Measurements from ENCODE around the gene PLEKHA8.
"Not testable (repeated sequence)": the region's sequence is repeated elsewhere in the genome, so short reads cannot be mapped to it uniquely, and the experiment has no call there.

Gene PLEKHA8

DNA sequence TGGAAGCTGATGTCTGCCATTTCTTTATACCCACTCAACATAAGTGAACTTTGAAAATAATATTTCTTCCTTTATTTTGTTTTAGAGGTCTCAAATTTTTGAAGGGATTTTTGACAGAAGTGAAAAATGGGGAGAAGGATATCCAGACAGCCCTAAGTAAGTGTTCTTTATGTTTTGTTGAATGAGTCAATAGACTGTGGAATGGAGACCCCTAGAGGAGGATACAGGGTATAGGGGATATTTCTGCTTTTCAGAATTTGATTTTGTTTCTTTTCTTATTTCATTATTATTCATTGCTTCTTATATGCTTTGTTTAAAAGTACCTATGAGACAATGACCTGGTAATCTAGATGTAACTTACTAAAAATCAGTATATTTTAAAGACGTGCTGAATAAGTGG lies 34.4 kb downstream of the PLEKHA8 start:
- no peak for DNase-seq (ENCODE audit: low read depth in 2 of 2)

DNA sequence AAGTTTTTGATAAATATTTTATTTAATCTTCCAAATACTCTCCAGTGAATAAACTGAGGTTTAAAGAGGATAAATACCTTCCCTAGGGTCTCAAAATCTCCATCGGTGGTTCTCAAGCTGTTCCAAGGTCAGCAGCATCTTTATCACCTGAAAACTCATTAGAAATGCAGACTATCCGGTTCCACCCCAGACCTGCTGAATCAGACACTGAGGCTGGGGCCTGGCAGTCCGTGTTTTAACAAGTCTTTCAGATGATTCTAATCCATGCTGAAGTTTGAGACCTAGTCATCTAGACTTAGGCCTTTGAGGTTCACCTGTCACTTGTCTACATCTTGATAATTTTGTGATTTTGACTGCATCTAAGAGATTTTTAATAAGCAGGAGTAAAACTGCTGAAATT lies 37.5 kb downstream of the PLEKHA8 start:
- no peak for DNase-seq (ENCODE audit: low read depth in 2 of 2)

DNA sequence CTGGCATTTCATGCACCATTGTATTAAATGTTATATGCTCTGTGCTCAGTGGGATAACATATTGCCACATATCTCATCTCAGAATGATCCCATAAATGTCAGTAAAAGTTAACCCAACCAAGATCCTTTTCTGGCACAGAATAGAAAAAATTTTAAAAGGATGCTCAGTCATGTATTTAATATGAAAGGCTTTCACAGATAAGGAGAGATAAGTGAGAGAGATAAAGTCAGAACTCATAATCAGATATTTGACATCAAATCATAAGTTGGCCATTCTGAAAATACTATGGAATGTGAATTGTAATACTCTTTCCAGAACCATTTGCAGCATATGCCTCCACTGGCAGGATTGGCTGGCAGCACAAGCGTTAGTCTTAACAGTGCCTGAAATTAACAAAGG lies 38.5 kb downstream of the PLEKHA8 start:
- DNase-seq (ENCODE audit: low read depth in 2 of 2) = no peak

DNA sequence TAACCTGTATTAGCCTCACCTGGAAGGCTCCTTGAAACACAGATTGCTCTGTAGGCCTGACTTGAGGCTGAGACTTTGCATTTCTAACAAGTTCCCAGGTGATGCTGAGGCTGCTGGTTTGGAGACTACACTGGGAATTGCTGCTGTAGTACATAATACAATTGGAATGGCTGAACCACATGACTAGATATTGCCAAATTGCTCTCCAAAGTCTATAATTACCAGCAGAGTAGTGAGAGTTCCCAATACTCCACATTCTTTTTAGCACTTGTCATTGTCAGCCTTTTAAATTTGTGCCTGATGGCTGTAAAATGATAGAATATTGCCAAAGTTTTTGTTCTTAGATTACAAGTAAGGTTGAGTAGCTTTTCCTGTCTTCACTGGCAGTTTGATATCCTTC lies 39.9 kb downstream of the PLEKHA8 start:
- no peak for DNase-seq (ENCODE audit: low read depth in 2 of 2)

DNA sequence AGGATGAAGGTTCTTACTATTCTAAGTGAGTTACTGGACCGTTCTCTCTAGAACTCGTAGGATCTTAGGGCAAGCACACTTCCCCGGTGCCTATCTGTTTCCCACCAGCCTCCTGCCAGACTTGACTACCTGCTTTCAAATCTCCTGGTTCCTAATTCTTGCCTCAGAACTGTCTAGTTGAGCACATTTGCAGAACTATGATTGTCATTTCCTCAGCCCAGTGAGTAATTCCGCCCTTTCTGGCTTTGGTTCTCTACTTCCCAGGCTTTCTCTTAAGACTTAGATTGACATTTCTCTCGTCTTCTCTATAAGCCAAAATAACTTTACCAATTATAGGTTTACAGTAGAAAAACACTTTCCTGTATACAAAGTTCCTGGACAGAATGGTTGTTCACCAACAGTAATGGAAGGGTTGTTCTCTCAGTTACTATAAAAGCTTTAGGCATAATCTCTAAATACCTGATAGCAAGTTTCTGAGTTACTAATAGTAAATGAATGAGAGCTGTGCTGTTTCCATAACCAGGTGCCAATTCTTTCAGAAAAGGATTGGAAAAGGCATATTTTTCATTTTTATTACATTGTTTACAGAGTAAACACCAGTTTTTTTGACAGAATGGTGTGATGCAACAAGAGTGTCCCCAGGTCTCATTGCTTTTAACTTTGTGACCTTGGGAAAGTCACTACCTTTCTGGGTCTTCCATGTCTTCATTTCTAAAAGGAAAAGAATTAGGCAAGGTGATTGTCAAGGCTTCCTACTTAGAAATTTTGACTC lies 41.1 kb downstream of the PLEKHA8 start:
- no peak for DNase-seq (ENCODE audit: low read depth in 2 of 2)

DNA sequence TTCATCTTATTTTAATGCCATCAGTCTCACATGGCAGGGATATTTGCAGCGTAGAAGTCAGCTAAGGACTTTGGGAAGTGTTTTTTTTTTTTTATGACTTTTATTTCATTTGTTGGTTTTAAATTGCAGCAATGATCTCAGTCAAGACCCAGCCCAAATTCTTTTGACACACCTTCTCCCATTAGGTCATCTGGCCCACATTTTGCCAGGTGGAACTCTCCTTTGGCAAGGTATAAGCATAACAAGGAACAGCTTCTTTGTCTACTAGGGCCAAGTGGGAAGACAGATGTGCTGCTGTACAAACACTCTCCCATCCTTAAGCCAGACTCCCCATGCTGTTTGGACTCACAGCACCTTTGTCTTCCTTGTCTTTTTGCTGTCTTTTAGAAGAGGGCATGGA lies 41.8 kb downstream of the PLEKHA8 start:
- DNase-seq (ENCODE audit: low read depth in 2 of 2) = no peak

DNA sequence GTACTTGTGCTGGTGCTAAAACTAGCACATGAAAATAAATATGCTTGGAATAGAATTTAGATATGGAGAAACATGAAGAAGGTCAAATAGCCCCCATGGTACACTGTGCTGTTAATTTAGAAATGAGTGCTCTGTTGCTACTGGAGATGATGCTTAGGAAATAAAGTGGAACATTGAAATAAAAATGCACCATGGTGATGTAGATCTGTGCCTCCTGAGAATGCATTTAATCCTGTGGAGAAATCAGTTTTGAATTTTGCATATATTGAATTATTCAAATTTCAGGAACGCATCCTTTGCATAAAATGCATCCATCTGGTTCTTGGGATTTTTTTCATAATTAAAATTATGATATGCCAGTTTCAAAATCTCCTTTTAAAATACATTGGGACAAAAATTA lies 44.5 kb downstream of the PLEKHA8 start:
- DNase-seq (ENCODE audit: low read depth in 2 of 2) = no peak

DNA sequence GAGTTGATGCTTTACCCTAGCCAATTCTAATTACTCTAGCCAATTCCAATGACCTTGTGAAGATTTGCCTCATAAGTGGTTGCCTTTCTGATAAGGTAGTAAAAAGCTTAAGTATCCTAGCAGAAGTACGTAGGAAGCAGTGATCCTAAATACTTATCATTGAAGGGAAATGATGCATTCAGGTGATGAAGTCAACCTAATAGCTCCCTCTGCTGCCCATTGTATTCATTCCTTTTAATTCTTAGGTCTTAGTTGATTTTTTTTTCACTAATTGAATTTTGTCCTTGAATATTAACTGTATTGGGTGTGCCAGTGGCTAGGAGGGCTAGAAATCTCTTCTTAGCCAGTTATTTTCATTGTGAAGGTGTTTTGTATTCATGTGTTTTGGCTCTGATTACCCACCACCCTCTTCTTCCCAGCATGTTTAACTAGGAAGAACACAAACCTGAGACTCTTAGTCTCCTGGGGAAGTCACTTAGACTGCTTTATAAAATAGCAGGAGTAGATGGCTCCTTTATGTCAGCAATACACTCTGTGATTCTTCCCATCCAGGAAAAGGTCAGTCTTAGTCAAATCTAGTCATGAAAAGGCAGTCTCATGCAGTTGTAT lies 46.3 kb downstream of the PLEKHA8 start:
- no peak for DNase-seq (ENCODE audit: low read depth in 2 of 2)

DNA sequence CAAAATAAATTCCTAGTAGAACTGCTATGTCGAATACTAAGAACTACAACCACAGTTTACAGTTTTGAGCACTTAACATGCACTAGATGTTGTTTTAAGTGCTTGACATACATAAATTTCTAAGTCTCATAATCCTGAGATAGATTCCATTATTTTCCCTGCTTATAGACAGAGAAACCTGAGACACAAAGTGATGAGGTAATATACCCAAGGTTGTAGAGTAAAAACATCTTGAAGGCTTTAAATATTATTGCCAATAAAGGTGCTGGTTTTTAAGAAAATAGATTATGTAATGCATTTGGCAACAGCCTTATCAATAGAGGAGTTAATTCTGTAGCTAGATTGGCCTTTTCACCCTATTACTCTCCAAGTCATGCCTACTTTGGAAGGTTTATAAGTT lies 48.2 kb downstream of the PLEKHA8 start:
- no peak for DNase-seq (ENCODE audit: low read depth in 2 of 2)

DNA sequence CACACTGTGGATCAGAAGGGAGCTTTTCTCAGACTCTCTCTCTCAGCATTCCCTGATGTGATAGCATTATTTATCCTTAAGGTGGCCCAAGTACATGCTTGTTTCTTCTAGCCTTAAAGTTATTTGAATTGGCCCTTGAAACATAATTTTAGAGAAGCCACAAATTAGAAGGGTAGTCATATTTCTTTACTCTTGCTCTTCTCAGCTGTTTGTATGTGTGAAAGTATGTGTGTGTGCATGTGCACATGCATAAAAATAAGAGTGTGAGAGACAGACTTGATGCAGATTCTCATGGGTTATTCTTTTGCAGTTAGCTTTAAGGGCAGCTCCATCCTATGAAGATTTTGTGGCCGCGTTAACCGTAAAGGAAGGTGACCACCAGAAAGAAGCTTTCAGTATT lies 50.1 kb downstream of the PLEKHA8 start:
- no peak for DNase-seq (ENCODE audit: low read depth in 2 of 2)

DNA sequence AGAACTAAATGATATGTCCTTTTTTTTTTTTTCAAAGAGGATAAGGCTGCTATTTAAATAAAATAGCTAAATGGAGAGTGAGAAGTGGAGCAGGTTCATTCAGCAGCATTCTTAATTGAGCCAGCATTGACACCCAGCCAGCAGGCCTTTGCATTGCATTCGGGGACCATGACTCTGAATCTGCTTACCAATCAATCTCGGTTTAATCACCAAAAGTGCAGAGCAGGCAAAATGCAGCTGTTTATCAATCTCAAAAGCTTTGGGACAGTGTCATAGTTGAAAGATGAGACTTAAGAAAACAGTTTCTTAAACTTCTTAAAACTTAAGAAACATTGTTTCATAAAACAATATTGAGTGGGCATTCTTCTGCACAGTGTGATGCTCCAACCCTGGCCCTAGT lies 51.7 kb downstream of the PLEKHA8 start:
- no peak for DNase-seq (ENCODE audit: low read depth in 2 of 2)

DNA sequence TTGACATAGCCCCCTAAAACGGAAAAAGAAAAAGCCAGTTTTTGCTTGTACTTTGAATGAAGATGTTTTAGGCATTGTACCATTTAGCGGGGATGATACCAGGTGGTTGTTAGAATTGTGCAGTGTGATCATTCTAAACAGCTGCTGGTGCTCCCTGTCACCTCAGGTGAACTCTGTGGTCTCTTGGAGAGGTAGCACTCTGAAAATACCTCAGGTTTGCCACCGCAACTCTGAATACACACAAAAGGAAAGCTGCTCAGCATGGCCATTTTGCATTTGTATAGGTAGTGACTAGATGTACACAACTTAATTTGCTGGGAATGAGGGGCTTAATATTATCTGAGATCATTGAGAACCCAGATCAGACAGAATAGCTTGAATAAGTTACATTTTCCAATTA lies 52.6 kb downstream of the PLEKHA8 start:
- no peak for DNase-seq (ENCODE audit: low read depth in 2 of 2)

DNA sequence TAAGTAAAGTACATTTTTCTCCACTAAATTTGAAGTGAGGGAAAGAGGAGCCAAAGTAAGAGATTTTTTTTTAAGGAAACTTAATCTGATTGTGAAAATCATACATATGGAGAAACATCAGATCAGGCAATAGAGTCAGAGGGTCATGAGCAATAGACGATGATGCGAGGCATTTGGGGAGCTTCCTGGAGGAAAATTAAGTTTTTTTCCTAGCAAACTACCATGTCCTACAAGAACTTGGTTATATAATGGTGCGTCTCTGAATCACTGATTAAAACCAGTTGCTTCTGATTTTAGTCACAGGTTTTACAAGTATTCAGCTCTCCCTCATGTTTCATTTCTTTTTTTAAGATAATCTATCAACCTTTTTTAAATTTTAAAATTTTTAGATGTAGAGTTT lies 54.5 kb downstream of the PLEKHA8 start:
- no peak for DNase-seq (ENCODE audit: low read depth in 2 of 2)

DNA sequence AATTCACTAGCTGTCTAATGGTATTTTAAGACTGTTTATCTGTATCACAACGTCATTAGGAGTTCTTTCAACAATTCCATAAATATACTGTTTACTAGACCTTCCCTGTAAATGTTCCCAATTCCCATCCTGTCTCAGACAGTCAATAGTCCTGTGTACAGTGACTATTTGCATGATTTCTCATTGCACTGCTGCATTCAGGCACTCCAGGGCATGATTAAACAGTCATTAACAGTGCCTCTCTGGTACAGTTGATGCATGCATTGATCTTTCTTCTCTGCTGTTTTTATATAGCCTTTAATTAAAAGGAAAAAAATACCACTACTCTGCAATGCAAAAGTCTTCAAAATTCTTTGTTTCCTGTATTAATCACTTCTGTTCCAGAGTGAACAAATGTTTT lies 55.1 kb downstream of the PLEKHA8 start:
- no peak for DNase-seq (ENCODE audit: low read depth in 2 of 2)

DNA sequence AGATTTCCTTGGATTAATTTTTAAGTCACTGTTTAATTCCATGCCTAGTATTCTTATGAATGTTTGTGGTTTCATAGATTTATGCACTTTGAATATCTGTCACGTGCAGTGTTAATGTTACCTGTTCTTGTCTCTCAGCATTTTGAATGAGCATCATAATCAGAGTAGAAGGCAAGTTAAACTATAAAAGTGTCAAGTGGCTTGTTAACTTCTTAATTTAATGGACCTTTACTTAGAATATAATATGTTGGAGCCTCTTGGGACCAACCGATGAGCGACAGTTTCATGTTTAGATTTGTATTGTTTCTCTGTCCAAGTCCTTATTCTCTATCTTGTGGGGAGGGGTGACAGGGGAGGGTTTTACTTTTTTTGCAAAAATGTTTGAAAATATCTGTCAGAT lies 56.0 kb downstream of the PLEKHA8 start:
- no peak for DNase-seq (ENCODE audit: low read depth in 2 of 2)

DNA sequence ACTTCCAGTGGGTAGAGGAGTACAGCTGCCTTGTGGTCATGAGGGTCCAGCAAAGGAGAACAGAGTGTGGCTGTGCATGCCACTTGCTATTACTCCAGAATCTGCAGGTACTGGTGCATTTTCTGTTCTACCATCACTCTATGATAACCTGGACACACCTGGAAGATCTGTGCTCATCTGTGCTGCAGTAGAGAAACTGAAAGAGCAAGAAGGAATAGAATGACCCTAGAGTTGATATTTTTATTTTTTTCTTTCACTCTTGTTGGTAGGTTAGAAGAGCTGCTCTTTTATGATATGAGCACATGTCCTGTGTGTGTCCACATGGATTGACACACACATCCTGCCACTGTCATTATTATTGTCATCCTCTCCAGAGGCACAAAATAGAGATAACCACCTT lies 58.3 kb downstream of the PLEKHA8 start:
- no peak for DNase-seq (ENCODE audit: low read depth in 2 of 2)

DNA sequence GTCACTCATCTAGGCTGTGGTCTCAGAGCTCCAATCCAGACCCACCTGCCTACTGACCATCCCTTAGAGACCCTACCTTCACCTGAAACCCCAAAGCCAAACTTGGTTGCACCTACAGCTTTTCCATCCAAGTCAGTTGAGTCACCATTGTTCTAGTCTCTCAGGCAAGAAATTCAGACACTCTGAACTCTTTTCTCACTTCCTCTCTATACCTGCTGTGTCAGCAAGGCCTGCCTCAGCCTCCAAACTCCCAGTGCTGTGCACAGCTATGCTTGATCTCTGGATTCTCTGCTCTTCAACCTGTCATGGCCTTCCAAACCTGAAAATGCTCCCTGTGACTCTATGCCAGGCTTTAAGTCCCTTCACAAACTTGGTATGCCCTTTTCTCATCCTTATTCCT lies 59.2 kb downstream of the PLEKHA8 start:
- DNase-seq (ENCODE audit: low read depth in 2 of 2) = no peak

DNA sequence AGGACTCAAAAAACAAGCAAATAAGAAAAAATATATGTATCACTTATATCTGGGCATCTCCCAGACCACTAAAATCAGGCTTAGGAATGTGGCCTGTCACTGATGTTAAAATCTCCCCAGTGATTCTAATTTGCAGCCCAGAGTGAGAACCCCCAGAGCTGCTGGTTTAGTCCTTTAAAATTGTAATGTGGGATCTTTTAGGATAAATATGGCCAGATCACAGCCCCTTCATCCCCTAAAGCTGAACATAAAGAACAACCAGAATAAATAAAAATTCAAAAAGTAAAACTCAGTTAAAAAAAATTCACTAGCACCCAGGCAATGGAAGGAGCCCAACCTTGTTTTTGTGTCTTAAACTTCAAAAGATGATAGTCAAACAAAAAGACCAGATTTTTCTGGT lies 60.1 kb downstream of the PLEKHA8 start:
- no peak for DNase-seq (ENCODE audit: low read depth in 2 of 2)

DNA sequence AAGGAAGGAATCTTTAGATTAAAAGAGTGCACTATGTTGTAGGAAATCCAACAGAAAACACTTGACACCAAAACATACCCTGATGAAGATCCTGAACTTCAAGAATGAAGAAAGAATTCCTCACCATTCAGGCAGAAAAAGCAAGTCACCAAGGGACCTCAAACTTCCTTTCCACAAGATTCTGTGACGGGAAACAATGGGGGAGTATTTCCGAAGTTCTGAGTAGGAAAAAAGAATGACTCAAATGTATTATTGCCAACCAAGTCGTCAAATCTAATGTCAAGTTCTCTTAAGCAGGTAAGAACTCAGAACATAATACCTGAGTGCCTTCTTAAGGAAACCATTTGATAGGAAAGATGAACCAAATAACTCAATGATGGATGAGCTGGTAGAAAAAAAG lies 61.9 kb downstream of the PLEKHA8 start:
- DNase-seq (ENCODE audit: low read depth in 2 of 2) = no peak

DNA sequence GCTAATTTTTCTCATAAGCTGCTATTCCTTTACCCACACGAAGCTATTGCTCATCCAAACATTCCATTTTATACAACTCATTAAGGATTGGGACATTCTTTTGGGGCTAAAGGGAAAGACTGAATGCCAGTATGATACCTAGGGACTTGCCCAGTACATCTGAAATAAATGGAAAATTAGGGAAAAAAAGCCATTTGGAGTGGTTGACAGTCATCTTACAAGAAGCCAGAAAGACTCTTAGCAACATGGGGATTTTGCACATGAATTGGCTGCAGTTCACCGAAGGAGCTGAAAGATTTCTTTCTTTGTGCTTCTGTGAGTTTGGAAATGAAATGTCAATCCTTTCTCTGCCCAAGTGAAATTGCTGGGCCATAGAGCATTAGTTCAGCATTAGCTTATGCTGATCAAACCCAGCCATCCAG lies 63.3 kb downstream of the PLEKHA8 start:
- no peak for DNase-seq (ENCODE audit: low read depth in 2 of 2)

DNA sequence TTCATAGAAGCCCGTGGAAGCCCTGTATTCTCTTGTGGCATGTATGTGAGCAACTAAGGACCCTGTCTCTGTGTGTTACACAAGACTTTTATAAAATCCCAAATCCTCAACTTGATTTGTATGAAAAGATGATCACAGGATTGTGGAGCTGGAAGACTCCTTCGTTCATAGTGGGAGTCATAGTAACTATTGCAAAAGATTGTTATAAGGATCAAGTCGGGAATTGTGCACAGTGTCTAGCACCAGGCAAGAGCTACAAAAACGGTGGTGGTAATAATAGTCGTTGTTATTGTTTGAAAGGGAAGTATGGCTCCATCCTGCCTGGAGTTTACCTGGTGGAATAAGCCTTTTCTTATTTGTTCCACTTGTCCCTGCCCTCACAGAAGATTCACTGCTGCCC lies 63.8 kb downstream of the PLEKHA8 start:
- DNase-seq (ENCODE audit: low read depth in 2 of 2) = no peak

DNA sequence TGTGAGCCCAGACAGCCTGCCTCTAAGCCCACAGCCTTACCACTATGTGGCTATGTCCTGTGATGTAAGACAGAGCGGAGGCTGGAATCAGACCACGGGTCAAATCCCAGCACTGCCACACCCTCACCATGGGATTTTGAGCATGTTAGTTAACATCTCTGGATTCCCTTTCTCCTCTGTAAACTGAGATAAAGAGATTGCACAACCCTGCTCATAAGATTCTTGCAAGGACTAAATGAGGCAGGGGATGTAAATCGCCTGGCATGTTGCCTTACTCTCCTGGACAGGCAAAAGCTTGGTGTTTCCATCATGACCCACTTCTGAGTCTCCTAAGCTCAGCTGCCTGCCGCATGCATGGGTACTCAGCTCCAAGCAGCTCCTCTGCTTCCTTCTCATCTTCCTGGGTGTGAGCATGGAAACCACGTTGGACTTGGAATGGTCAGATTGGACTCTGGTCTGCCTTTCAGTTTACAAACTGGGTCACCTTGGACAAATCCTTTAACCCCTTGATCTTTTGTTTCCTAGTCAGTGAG lies 65.3 kb downstream of the PLEKHA8 start:
- no peak for DNase-seq (ENCODE audit: low read depth in 2 of 2)

DNA sequence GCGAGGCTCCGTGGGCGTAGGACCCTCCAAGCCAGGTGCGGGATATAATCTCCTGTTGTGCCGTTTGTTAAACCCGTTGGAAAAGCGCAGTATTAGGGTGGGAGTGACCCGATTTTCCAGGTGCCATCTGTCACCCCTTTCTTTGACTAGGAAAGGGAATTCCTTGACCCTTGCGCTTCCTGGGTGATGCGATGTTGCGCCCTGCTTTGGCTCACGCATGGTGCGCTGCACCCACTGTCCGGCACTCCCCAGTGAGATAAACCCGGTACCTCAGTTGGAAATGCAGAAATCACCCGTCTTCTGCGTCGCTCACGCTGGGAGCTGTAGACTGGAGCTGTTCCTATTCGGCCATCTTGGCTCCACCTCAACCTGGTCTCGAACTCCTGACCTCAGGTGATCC lies 70.4 kb downstream of the PLEKHA8 start:
- not testable (repeated sequence) for DNase-seq (ENCODE audit: low read depth in 2 of 2)

DNA sequence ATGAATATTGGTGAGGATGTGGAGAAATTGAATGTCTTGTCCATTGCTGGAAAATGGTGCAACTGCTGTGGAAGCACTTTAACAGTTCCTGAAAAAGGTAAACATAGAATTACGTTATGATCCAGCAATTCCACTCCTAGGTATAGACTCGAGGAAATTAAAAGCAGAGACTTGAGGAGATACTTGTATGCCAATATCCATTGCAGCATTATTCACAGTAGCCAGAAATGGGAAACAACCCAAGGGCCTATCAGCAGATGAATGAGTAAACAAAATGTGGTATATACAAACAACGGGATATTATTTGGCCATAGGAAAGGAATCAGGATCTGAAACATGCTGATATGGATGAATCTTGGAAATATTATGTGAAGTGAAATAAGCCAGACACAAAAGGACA lies 74.1 kb downstream of the PLEKHA8 start:
- no peak for DNase-seq (ENCODE audit: low read depth in 2 of 2)
